ENCODE results near the gene C1QTNF1.

C1QTNF1 gene

DNA sequence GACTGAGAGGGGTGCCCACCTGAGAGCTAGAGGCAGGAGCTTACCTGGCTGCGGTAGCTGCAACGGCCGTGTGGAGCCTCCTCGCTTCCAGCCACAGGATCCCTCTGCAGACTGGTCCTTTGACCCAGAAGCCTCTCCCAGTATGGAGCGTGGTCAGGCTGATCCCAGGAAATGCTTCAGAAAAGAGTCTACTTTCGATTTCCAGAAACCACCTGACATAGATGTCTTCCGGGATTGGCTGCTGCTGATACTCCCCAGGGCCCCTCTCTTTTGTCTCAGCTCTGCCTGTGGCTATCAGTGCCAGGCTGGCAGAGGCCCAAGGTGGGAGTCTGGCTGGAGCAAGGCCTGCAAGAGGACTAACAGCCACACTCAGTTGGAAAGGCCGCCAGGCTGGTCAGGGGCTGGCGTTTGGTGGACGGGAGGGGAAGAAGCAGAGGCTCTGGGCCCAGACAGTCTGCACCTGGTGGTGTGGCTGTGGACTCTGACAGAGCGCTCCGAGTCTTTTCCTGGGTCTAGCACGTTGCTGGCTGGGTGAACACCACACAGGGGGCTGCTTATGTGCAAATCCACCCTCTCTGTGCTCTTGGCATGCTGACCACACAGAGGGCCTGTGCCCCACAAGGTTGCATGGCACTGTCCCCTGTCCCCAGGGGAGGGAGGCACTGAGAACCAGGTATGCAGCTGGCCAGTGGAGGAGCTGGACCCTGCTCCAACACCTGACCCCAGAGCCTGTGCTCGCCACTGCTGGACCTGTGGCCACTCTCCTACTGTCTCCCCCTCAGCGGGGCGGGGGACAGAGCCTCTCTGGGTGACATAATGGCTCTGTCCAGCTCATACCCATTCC is 44.0 kb upstream of the C1QTNF1 start, which contains the start of gene LGALS3BP:
Gene LGALS3BP (minus strand): TSS at position 144 of the 844 bp plus-strand sequence. CDS start 2,732 bp downstream, outside the sequence.
- TF ChIP-seq, protein P1, sequence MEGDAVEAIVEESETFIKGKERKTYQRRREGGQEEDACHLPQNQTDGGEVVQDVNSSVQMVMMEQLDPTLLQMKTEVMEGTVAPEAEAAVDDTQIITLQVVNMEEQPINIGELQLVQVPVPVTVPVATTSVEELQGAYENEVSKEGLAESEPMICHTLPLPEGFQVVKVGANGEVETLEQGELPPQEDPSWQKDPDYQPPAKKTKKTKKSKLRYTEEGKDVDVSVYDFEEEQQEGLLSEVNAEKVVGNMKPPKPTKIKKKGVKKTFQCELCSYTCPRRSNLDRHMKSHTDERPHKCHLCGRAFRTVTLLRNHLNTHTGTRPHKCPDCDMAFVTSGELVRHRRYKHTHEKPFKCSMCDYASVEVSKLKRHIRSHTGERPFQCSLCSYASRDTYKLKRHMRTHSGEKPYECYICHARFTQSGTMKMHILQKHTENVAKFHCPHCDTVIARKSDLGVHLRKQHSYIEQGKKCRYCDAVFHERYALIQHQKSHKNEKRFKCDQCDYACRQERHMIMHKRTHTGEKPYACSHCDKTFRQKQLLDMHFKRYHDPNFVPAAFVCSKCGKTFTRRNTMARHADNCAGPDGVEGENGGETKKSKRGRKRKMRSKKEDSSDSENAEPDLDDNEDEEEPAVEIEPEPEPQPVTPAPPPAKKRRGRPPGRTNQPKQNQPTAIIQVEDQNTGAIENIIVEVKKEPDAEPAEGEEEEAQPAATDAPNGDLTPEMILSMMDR (IDR thresholded peaks at IDR 0.05; ENCODE audit: control insufficient read depth, extremely low read depth, insufficient read depth): no peak
- no peak for DNase-seq (ENCODE audit: low read depth)
- no peak within 1 kb of the TSS for H3K4me3 ChIP-seq (ENCODE audit: low read depth, low read length)

DNA sequence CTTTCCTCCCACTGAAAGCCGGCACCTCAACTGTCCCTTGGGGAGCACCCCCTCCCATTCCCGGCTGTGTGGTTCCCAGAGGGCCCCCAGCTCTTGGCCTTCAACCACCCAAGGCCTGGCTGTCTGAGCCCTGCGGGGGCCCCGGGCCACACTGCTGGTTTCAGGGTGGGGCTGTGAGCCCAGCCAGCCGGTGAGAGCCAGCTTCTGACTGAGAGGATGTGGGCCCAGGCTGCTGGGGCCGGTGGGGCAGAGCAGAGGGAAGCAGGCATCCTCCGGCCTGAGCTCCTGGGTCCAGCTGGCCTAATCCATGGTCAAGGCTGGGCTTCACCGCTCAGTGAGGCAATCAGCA is 43.4 kb upstream of the C1QTNF1 start:
- H3K4me3 ChIP-seq (ENCODE audit: low read depth, low read length): no peak overlapping the region
- no peak for DNase-seq (ENCODE audit: low read depth)
- TF ChIP-seq, protein P1 (IDR thresholded peaks at IDR 0.05; ENCODE audit: control insufficient read depth, extremely low read depth, insufficient read depth): no peak

DNA sequence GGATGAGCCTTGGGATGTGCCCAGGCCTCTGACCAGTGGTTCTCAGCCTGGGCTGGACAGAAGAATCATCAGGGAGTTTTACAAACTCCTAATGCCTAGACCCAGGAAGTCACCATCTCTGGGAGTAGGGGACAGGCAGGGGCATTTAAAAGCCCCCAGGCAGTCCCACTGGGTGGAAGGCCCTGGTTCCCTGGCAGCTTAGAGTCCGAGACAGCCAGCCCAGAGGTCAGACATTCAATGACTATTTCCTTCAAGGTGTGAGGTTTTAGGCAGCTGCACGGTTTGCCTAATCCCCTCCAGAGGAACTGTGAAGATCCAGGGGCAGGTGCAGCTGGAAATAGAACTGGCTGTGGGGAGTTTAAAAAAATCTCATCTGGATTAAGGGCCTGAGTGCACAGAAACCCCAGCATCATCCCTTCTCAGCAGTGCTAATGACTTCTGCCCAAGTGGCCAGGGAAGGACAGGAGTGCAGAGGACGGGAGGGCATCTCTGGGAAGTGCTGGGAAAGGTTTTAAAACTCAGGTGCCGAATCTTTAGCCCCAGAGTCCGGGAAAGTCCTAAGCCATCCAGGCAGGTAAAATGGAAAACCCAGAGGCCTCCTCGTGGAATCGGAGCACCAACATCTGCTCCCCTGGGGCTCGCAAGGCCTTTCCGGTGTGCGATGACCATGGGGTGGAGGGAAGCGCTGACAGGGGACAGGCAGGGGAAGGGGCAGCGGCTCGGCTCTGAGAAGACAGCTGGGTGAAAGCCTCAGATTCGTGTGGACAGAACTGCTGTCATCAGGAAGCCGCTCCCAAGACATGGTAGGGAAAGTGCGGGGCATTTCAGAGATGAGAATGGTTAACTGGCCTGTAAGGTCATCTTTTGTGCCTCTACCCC is 42.7 kb upstream of the C1QTNF1 start:
- DNase-seq (ENCODE audit: low read depth): no peak
- no peak overlapping the region for H3K4me3 ChIP-seq (ENCODE audit: low read depth, low read length)
- TF ChIP-seq, protein P1 (IDR thresholded peaks at IDR 0.05; ENCODE audit: control insufficient read depth, extremely low read depth, insufficient read depth): no peak

DNA sequence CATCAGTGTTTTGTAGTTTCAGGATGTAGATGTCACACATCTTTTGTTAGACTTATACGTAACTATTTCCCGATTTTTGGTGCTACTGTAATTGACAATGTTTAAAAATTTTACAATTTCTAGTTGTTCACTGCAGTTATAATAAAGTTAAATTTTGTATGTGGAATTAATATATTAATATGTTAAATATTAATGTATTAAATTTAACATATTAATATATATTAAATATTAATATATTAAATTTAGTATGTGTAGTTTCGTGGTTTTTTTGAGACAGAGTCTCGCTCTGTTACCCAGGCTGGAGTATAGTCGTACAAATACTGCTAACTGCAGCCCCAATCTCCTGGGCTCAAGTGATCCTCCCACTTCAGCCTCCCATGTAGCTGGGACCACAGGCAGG is 38.6 kb upstream of the C1QTNF1 start:
- TF ChIP-seq, protein P1 (IDR thresholded peaks at IDR 0.05; ENCODE audit: control insufficient read depth, extremely low read depth, insufficient read depth): no peak
- no peak for DNase-seq (ENCODE audit: low read depth)
- no peak overlapping the region for H3K4me3 ChIP-seq (ENCODE audit: low read depth, low read length)

DNA sequence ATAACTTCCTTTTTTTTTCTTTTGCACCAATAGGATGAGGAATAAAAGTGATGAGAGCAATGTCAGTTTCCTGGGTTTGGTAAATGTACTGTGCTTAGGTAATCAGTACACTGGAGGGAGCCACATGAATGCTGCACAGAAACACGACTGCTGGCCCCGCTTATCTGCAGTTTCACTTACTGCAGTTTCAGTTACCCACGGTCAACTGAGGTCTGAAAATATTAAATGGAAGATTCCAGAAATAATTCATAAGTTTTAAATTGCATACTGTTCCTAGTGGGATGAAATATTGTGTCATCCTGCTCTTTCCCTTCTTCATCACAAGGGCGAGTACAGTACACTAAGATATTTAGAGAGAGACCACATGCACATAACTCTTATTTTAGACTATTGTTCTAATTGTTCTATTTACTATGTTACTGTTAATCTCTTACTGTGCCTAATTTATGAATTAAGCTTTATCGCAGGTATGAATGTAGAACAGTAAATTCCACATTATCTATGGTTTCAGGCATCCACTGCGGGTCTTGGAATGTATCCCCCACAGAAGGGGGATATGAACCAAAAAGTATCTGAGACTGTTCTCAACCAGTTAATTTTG is 37.8 kb upstream of the C1QTNF1 start:
- no peak for DNase-seq (ENCODE audit: low read depth)
- no peak overlapping the region for H3K4me3 ChIP-seq (ENCODE audit: low read depth, low read length)
- TF ChIP-seq, protein P1 (IDR thresholded peaks at IDR 0.05; ENCODE audit: control insufficient read depth, extremely low read depth, insufficient read depth): peak; percentile 59

DNA sequence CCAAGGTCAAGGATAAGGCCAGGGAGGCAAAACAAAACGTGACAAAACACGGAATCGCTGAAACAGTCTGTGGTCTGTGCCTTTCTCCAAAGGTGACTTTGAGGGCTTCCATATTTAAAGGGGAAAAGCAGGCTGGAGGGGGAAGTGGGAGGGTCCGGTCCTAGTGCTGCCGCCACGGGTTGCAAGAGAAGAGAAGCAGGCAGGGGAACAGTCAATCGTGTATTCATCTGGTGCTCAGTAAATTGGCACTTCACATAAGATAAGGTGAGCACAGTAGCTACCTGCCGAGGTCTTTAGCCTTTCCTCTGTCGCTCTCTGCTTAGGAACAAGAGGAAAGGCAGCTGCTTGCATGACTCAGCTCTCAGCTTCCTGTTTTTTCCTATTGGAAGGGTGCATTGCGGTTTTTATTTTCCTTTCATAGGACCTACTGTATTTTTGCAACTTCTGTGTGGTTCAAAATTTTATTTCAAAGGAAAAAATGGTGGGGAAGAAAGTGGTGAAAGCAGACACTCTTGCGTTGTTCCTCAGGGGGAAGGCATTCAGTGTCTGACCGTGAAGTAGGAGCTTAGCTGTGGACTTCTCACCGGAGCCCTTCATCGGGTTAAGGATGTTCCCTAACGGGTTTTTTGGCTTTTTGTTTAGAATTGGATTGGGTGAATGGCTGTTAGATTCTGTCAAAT is 37.2 kb upstream of the C1QTNF1 start:
- TF ChIP-seq, protein P1 (IDR thresholded peaks at IDR 0.05; ENCODE audit: control insufficient read depth, extremely low read depth, insufficient read depth): no peak
- H3K4me3 ChIP-seq (ENCODE audit: low read depth, low read length): no peak overlapping the region
- no peak for DNase-seq (ENCODE audit: low read depth)

Data from LNCaP clone FGC (cell line).